Activated T-cell treated with anti-CD3 and anti-CD28 coated beads, Interleukin-2, amount 50 U/mL, for 24 hours (primary cell): ENCODE data around the gene TMEM59.
"Not testable (repeated sequence)": the region's sequence is repeated elsewhere in the genome, so short reads cannot be mapped to it uniquely, and the experiment has no call there.

Experiments used
- DNase-seq: peaks from one replicate; pipeline ENCODE4 v3.0.0-alpha.2; 2020
- H3K27ac Mint-ChIP-seq: 2 replicates; pipeline ENCODE4 v1.8.0; 2020; ENCODE audit warnings: mild to moderate bottlenecking, mixed read lengths
- H3K27me3 Mint-ChIP-seq: 2 replicates; pipeline ENCODE4 v1.8.0; 2020; ENCODE audit warnings: mixed read lengths
- H3K36me3 Mint-ChIP-seq: 2 replicates; pipeline ENCODE4 v1.8.0; 2020; ENCODE audit warnings: low read depth, mixed read lengths
- H3K4me1 Mint-ChIP-seq: 2 replicates; pipeline ENCODE4 v1.8.0; 2020; ENCODE audit warnings: low read depth, mixed read lengths
- H3K4me3 Mint-ChIP-seq: 2 replicates; pipeline ENCODE4 v1.8.0; 2020; ENCODE audit warnings: mild to moderate bottlenecking, moderate library complexity, mixed read lengths
- H3K9me3 Mint-ChIP-seq: 2 replicates; pipeline ENCODE4 v1.8.0; 2020; ENCODE audit warnings: mixed read lengths

The TMEM59 gene

GRCh38 chr1:54037476-54037875, 15.5 kb downstream of the TMEM59 start:
- no peaks in the 10 kb centered on the region for H3K27me3 Mint-ChIP-seq
- DNase-seq: no peak
- H3K36me3 Mint-ChIP-seq: peaks cover 84% of the 10 kb centered on the region
- peak overlapping the region; percentile 12 for H3K27ac Mint-ChIP-seq
- no peaks in the 10 kb centered on the region for H3K4me1 Mint-ChIP-seq
- H3K4me3 Mint-ChIP-seq: no peak overlapping the region
- H3K9me3 Mint-ChIP-seq: no peaks in the 10 kb centered on the region

DNA sequence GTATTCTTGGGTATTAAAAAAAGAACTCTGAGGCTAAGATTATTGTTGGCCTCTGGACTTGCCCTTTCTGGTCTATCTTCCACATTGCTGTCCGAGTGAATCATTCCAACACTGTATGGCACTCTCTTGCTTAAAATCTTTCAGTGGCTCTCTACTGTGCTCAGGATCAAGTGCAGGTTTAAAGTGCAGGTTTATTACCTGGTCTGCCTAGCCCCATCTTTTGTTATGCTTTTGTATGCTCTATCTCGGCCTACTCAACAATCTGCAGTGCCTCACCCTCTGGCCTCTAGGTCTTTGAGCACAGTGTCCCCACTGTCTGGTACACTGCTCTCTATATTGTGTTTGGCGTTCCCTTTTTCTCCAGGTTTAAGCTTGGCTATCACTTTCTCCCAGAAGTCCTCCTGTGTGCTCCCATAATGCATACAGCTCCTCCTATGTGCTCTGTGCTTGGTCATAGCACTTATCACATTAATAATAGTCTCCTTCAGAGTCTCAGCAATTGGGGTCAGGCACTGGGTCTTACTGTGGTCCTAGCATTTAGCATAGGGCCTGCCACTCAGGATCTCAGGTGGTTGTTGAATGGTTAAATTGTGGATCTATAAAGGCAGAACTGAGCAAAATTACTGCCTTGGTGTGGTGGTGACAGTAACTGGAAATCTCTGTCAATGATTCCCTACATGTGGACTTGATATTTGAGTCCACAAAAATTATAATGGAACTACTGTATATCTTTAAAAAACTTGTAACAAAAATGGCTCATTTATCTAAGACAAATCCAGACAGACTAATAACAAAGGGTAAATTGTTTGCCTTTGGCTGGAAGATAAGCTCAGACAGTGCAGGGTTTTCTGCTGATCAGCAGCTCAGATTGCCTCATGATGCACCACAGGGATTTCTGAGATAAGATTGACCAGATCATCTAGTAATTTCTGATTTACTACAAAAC, 24.4 kb downstream of the TMEM59 start:
- Mint-ChIP-seq H3K27me3 (no peaks in the 10 kb centered on the region), H3K4me1 (no peaks in the 10 kb centered on the region), H3K36me3 (peaks cover 36% of the 10 kb centered on the region), H3K9me3 (no peaks in the 10 kb centered on the region), H3K4me3 (no peak overlapping the region), H3K27ac (no peak overlapping the region)
- DNase-seq: no peak

DNA sequence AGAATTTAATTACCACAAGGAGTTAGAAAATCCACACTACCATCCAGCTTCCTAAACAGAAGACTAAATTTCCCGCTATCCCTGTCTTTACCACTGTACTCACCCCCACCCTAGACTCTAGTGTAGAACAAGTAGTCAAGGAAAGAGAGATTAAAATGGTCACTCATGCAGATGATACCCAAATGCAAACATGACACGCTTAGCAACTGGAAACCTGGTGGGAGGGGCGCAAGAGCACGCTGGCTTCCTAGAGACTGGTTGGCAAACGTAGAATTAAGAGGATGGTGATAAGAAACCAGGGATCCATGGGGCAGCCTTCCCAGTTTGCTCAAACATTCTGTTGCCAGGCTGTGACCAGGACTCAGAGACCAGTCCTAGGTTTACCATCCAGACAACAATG, 25.2 kb downstream of the TMEM59 start:
- no peak overlapping the region for H3K27ac Mint-ChIP-seq
- no peaks in the 10 kb centered on the region for H3K27me3 Mint-ChIP-seq
- H3K9me3 Mint-ChIP-seq: no peaks in the 10 kb centered on the region
- peaks cover 33% of the 10 kb centered on the region for H3K36me3 Mint-ChIP-seq
- H3K4me1 Mint-ChIP-seq: no peaks in the 10 kb centered on the region
- no peak for DNase-seq
- H3K4me3 Mint-ChIP-seq: no peak overlapping the region

DNA sequence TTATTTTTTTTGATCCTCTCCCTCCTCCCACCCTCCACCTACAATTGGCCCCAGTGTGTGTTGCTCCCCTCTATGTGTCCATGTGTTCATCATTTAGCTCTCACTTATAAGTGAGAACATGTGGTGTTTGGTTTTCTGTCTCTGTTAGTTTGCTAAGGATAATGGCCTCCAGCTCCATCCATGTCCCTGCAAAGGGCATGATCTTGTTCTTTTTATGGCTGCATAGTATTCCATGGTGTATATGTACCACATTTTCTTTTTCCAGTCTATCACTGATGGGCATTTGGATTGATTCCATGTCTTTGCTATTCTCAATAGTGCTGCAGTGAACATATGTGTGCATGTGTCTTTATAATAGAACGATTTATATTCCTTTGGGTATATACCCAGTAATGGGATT, 28.2 kb downstream of the TMEM59 start:
- H3K27me3 Mint-ChIP-seq, H3K9me3 Mint-ChIP-seq, H3K27ac Mint-ChIP-seq, DNase-seq, H3K4me3 Mint-ChIP-seq, H3K4me1 Mint-ChIP-seq, H3K36me3 Mint-ChIP-seq: not testable (repeated sequence)

GRCh38 chr1:54024358-54024757, 28.6 kb downstream of the TMEM59 start:
- Mint-ChIP-seq H3K27me3 (no peaks in the 10 kb centered on the region), H3K4me3 (no peak overlapping the region), H3K9me3 (no peaks in the 10 kb centered on the region), H3K4me1 (no peaks in the 10 kb centered on the region), H3K27ac (no peak overlapping the region), H3K36me3 (peaks cover 3% of the 10 kb centered on the region)
- no peak for DNase-seq

- H3K4me1 Mint-ChIP-seq, H3K9me3 Mint-ChIP-seq, DNase-seq, H3K27me3 Mint-ChIP-seq, H3K36me3 Mint-ChIP-seq, H3K4me3 Mint-ChIP-seq, H3K27ac Mint-ChIP-seq: not testable (repeated sequence)
These were observed 33.3 kb downstream of the TMEM59 start for GRCh38 chr1:54019562-54020176.

GRCh38 chr1:54018635-54019034, 34.4 kb downstream of the TMEM59 start:
- H3K4me3 Mint-ChIP-seq: no peak overlapping the region
- H3K9me3 Mint-ChIP-seq: no peaks in the 10 kb centered on the region
- H3K27me3 Mint-ChIP-seq: no peaks in the 10 kb centered on the region
- no peaks in the 10 kb centered on the region for H3K36me3 Mint-ChIP-seq
- H3K4me1 Mint-ChIP-seq: no peaks in the 10 kb centered on the region
- DNase-seq: no peak
- H3K27ac Mint-ChIP-seq: no peak overlapping the region

DNA sequence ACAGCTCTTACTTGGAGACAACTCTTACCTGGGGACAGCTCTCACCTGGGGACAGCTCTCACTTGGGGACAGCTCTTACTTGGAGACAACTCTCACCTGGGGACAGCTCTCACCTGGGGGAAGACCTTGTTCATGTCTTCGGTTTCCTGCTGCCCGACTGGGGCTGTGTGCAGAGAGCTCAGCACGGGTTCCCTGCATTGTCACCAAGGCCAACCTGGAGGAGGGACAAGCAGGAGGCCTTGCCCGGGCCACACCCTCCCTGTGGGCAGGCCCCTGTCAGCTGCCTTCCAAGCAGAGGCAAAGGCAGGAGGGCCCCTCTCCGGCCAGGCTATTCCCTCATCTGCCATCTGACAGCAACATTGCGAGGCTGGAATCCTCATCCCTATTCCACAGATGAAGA, 35.0 kb downstream of the TMEM59 start, which contains the start of gene LDLRAD1:
Gene LDLRAD1, minus strand, starts transcription at position 208 of the 400 bp plus-strand sequence. Its CDS starts 74 bp downstream, at position 134.
- Mint-ChIP-seq H3K4me1 (no peaks in the 10 kb centered on the region), H3K9me3 (no peaks in the 10 kb centered on the region), H3K4me3 (no peak within 1 kb of the TSS), H3K27me3 (no peaks in the 10 kb centered on the region), H3K27ac (no peak within 1 kb of the TSS), H3K36me3 (no peaks in the 10 kb centered on the region)
- no peak for DNase-seq

DNA sequence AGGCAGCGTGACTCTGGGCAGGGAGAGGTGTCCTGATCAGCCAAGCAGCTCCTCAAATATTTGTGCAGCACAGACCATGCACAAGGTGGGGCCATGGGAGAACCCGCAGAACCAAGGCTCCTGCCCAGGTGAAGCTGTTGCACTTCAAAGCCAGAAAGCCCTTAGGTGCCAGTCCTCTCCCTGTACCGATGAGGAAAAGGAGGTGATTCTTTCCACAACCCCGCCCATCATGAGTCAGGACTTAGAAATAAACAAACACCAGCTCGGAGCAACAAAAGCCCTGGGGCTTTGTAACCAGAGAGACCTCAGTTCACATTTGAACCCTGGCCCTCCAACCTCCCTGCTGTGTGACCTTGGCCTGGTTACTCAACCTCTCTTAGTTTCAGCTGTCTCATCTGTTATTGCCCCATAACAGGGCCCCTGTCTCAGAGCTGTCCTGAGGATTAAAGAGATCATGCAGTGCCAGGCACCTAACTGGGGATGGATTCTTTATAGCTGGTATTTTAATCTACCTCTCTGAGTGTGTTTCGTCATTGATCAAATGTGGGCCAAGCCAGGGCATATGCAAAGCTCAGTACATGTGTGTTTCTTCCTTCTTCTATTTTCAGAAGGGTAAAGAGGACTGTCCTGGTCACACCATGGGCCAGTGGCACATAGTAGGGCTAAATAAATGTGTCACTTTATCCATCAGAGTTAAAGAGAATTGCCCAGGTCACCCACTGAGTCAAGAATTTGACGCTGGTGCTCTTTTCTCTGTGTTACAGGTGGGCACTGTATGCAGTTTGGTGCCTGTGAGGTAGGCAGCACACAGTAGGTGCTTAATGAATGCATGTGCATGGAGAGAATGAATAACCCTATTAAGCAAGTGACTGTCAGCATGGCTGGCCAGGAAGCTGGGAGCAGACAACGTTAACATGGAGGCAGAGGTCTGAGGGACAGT, 36.4 kb downstream of the TMEM59 start:
- H3K9me3 Mint-ChIP-seq: no peaks in the 10 kb centered on the region
- H3K27me3 Mint-ChIP-seq: no peaks in the 10 kb centered on the region
- DNase-seq: no peak
- H3K36me3 Mint-ChIP-seq: no peaks in the 10 kb centered on the region
- no peaks in the 10 kb centered on the region for H3K4me1 Mint-ChIP-seq
- H3K27ac Mint-ChIP-seq: no peak overlapping the region
- H3K4me3 Mint-ChIP-seq: no peak overlapping the region

- Mint-ChIP-seq H3K36me3 (no peaks in the 10 kb centered on the region), H3K9me3 (no peaks in the 10 kb centered on the region), H3K27me3 (no peaks in the 10 kb centered on the region), H3K27ac (no peak overlapping the region), H3K4me3 (no peak overlapping the region), H3K4me1 (no peaks in the 10 kb centered on the region)
- no peak for DNase-seq
These were observed 38.9 kb downstream of the TMEM59 start for GRCh38 chr1:54014009-54014629.

DNA sequence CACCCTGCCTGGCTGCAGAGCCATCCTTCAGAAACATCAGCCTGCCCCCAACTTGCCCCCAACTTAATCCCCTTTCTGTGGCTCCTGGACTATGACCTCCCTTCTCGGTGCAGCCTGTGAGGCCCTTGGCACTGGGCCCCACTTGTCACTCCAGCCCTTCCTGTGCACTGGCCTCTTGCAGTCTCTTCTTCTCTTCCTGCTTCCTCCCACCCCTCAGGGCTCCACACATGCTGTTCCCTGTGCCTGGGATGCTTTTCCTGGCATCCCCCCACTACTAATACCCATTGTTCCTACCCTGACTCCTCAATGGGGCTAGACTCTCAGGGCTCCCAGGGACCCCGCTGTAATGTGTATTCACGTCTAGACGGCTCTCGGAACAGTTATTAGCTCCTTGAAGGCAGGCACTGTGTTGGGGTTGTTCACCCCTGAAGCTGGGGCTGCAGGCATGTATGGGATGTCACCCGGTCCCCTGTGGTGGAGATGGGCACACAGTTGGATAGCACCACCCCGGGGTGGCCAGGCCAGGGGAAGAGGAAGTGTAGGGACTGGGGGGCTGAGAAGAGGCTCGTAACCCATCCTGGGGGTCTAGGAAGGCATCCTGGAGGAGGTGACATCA, 39.5 kb downstream of the TMEM59 start:
- H3K9me3 Mint-ChIP-seq: no peaks in the 10 kb centered on the region
- no peak overlapping the region for H3K27ac Mint-ChIP-seq
- H3K27me3 Mint-ChIP-seq: no peaks in the 10 kb centered on the region
- H3K4me3 Mint-ChIP-seq: no peak overlapping the region
- no peaks in the 10 kb centered on the region for H3K36me3 Mint-ChIP-seq
- no peaks in the 10 kb centered on the region for H3K4me1 Mint-ChIP-seq
- no peak for DNase-seq

DNA sequence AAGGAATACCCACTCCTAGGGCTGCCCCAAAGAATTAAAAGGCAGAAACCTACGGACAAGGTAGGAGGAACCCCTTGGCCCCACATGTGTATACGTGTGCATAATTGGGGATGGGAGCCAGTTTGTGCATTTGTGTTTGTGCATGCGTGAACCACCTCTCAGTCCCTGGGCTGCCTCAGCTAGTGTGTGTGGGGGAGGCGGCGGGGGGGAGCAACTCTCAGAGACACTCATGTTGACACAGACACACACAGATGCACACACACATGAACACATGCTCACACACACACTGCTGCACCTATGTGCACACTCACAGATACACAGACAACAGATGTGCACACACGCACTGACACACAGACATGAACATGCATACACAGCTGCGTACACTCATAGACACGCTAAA, 40.1 kb downstream of the TMEM59 start:
- Mint-ChIP-seq H3K9me3 (no peaks in the 10 kb centered on the region), H3K27me3 (no peaks in the 10 kb centered on the region), H3K27ac (no peak overlapping the region), H3K4me3 (no peak overlapping the region), H3K4me1 (no peaks in the 10 kb centered on the region), H3K36me3 (no peaks in the 10 kb centered on the region)
- no peak for DNase-seq

DNA sequence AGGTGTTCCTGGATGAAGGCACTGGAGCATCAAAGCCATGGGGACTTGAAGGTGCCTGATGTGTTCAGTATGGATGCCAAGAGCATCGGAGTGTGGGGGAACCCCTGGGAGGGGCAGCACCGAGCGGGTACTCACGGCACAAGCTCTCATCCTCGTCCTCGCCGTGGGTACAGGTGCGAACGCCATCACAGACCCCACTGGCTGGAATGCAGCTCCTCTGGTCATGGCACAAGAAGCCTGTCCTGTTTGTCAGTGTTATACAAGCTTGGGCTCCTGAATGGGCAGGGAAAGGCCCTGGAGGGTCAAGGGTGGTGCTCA, 41.0 kb downstream of the TMEM59 start:
- H3K27ac Mint-ChIP-seq: no peak overlapping the region
- H3K36me3 Mint-ChIP-seq: no peaks in the 10 kb centered on the region
- no peaks in the 10 kb centered on the region for H3K9me3 Mint-ChIP-seq
- no peaks in the 10 kb centered on the region for H3K27me3 Mint-ChIP-seq
- no peak for DNase-seq
- H3K4me3 Mint-ChIP-seq: no peak overlapping the region
- no peaks in the 10 kb centered on the region for H3K4me1 Mint-ChIP-seq
